Hepatocyte (in vitro differentiated cells): Measurements from ENCODE around the gene SNAI1.

Experiments
- CTCF ChIP-seq: fragments of 200-600 bp; sonication (generic); IDR thresholded peaks from 2 replicates; pipeline ENCODE4 v1.5.1; 2016; ENCODE audit warnings: antibody characterized with exemption, mild to moderate bottlenecking; ENCODE audit not compliant: poor library complexity
- EZH2 ChIP-seq: fragments of 200-600 bp; sonication (generic); IDR thresholded peaks from 2 replicates; pipeline ENCODE4 v1.6.1; 2016; ENCODE audit warnings: antibody characterized with exemption, mild to moderate bottlenecking, borderline replicate concordance
- EZH2phosphoT487 ChIP-seq: fragments of 200-600 bp; sonication (generic); IDR thresholded peaks from one replicate; pipeline ENCODE4 v1.6.1; 2018; ENCODE audit warnings: antibody characterized with exemption, mild to moderate bottlenecking, low read depth, moderate library complexity; ENCODE audit not compliant: unreplicated experiment, severe bottlenecking

GRCh38 chr20:49970498-49970897 lies 12.3 kb upstream of the SNAI1 start:
- TF ChIP-seq CTCF, result no peak
- TF ChIP-seq EZH2, result no peak
- no peak for TF ChIP-seq EZH2phosphoT487
